ENCODE results near the gene BSG. TPM values are rescaled to one million over a fixed set of nuclear protein-coding genes. Genes with fewer than 3 reads are reported as not detected.

Gene BSG
- total and polyA plus RNA-seq, 9 of the 15 experiments (the other 6 are each of a cell fraction or from before 2014, with no cell fraction given) = 4.6 to 495 (median 187) TPM

GRCh38 chr19:584240-585001 is 12.0 kb downstream of the BSG start (continued):
- TF ChIP-seq ZNF407 (IDR thresholded peaks at IDR 0.05; ENCODE audit: low read depth) = no peak
- no peak for TF ChIP-seq MYBL2 (IDR thresholded peaks at IDR 0.05; ENCODE audit: low read depth)
- no peak for TF ChIP-seq MYBL2 (CRISPR knock-in tag; IDR thresholded peaks at IDR 0.05; ENCODE audit: borderline replicate concordance)
- no peak for TF ChIP-seq RERE (CRISPR knock-in tag; IDR thresholded peaks at IDR 0.05; ENCODE audit: borderline replicate concordance)
- TF ChIP-seq FOXJ3 (CRISPR knock-in tag; IDR thresholded peaks at IDR 0.05) = no peak
- no peak for TF ChIP-seq ZBTB1 (CRISPR knock-in tag; IDR thresholded peaks at IDR 0.05; ENCODE audit: borderline replicate concordance, low read depth)
- no peak for TF ChIP-seq MAFK (IDR thresholded peaks at IDR 0.05; ENCODE audit: low read length)
- TF ChIP-seq ZC3H11A (IDR thresholded peaks at IDR 0.05; ENCODE audit: low read depth, low read length) = no peak; the same call in 1 of the 2 replicates
- no peak for TF ChIP-seq ZNF507 (tag; conservative IDR thresholded peaks at IDR 0.05)
- no peak for TF ChIP-seq ZNF717 (CRISPR knock-in tag; IDR thresholded peaks at IDR 0.05)
- 0 out of 2 replicates have a peak, but pooled peaks have one; percentile 19 for TF ChIP-seq L3MBTL2 (IDR thresholded peaks at IDR 0.05)
- peak; percentile 75 for TF ChIP-seq PTBP1 (IDR thresholded peaks at IDR 0.05; ENCODE audit: low read depth, low read length)
- TF ChIP-seq DPF2 (IDR thresholded peaks at IDR 0.05) = no peak
- no peak for TF ChIP-seq RAD51 (IDR thresholded peaks at IDR 0.05; ENCODE audit: borderline replicate concordance, low read depth)
- TF ChIP-seq TAF15 (IDR thresholded peaks at IDR 0.05; ENCODE audit: low read depth, low read length) = no peak
- peak; percentile 33; the same call in 1 of the 2 replicates for TF ChIP-seq NCOR1 (IDR thresholded peaks at IDR 0.05)
